Measurements from ENCODE around the gene ERICH6.

DNA sequence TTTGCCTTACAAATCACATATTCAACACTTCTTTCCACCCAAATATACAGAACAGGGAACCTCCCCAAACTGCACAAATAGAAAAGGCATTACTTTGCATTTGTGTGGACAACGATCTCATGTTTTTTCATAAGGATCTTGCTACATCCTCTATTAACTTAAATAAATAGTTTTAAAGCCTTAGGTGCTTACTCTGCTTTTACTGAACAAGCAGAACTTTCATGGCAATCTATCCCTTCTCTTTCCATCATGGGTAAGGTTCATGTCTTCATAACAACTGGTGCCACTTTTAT is 41.1 kb upstream of the ERICH6 start:
- TF ChIP-seq POLR2A (IDR thresholded peaks at IDR 0.05; ENCODE audit: low read length) (no peak), GATA1 (IDR thresholded peaks at IDR 0.05; ENCODE audit: low read depth, low read length) (no peak)

Measured in erythroblast (primary cell).